Ovary (tissue), 9 donors: Measurements from ENCODE around the gene SSC5D. TPM values are rescaled to one million over a fixed set of nuclear protein-coding genes. Genes with fewer than 3 reads are reported as not detected.

Source experiments
- DNase-seq, 5 donors: peaks; one replicate each; pipeline ENCODE4 v3.0.0-alpha.2; 2019 to 2020
- H3K27ac ChIP-seq, 2 donors: fragments of 200-600 bp; one replicate each; pipeline versions ENCODE4 v1.5.1 to v1.8.0; 2019 to 2022
- H3K27me3 ChIP-seq: fragments of 200-600 bp; one replicate; pipeline ENCODE4 v1.8.0; 2022
- H3K36me3 ChIP-seq: fragments of 200-600 bp; sonication (generic); one replicate; pipeline ENCODE4 v1.5.1; 2019
- H3K4me1 ChIP-seq: one replicate; pipeline ENCODE4 v1.8.1; 2013; ENCODE audit warnings: mild to moderate bottlenecking, moderate library complexity; ENCODE audit not compliant: insufficient read depth
- H3K4me3 ChIP-seq: fragments of 200-600 bp; sonication (generic); one replicate; pipeline ENCODE4 v1.5.1; 2017
- H3K9me3 ChIP-seq, 2 donors: fragments of 200-600 bp in 1 of 2; sonication (generic) in 1 of 2; one replicate each; pipeline versions ENCODE4 v1.5.1 to v1.8.1; 2013 to 2019; ENCODE audit warnings: mild to moderate bottlenecking in 1 of 2, moderate library complexity in 1 of 2
- EP300 ChIP-seq: sonication (generic); formaldehyde crosslinking; IDR thresholded peaks from one replicate; pipeline ENCODE4 v1.6.1; 2017; ENCODE audit warnings: antibody characterized with exemption
- POLR2A ChIP-seq: fragments of 450-650 bp; IDR thresholded peaks from one replicate; pipeline ENCODE4 v1.6.1; 2017; ENCODE audit warnings: antibody characterized with exemption, mild to moderate bottlenecking, moderate library complexity
- WGBS, 3 donors: extraction: QIAGEN DNeasy Blood & Tissue Kit in 1 of 3; methylation state at CpG; one replicate each; pipeline versions ENCODE4 v1.1.5 to v1.1.7; 2013 to 2017; 5-methylcytosine and 5-hydroxymethylcytosine counted together
- intact Hi-C, 4 donors: fragments of 100-400 bp; cut with DNase I; formaldehyde crosslinking; loops; one replicate each; pipeline versions ENCODE4 v1.11.0 to v1.15.1; 2022 to 2023
- polyA plus RNA-seq, 2 donors: library from polyadenylated mRNA; stranded (reverse); fragments of 200-250 nt in 1 of 2; fragments of 350-450 nt in 1 of 2; fragmentation: Illumina TruSeq in 1 of 2; extraction: RNeasy Lipid Tissue Mini Kit (QIAGEN cat#74804) in 1 of 2; gene quantifications; one replicate each; pipeline ENCODE4 v1.2.3, GENCODE V29; 2013 to 2014
- total RNA-seq, 7 donors: library from RNA; depleted of rRNA in 2 of 7; stranded (reverse); fragments of >200 nt in 2 of 7; fragmentation: NEBNext Ultra II Directional in 3 of 7; extraction: Animal tissue kit (Norgen Biotek cat#: 25700) in 3 of 7; gene quantifications; one replicate each; pipeline versions ENCODE4 v1.1.0 to v1.2.4, GENCODE V29; 2016 to 2023
- TF ChIP-seq, protein P1 (sequence below), 3 donors: fragments of 450-650 bp in 2 of 3; fragments of 200-600 bp in 1 of 3; IDR thresholded peaks; one replicate each; pipeline versions ENCODE4 v1.5.1 to v1.8.0; 2016 to 2022; ENCODE audit warnings: antibody characterized with exemption in 3 of 3, mild to moderate bottlenecking in 1 of 3
- donor health status: DM: no; HTN: no; CAD: no; lungs with moderate emphysema.
- donor health status: DM: no; HTN: no; CAD: no.
- donor health status: Bipolar disorder and iron deficiency.
- donor health status: DM: yes; HTN: yes; CAD: no.
- donor health status: DM: no; HTN: no; CAD: no.
- donor health status: DM: yes; HTN: yes; CAD: no.

SSC5D gene
- total and polyA plus RNA-seq, 9 donors: 5.7 to 29.7 (median 12.4) TPM

DNA sequence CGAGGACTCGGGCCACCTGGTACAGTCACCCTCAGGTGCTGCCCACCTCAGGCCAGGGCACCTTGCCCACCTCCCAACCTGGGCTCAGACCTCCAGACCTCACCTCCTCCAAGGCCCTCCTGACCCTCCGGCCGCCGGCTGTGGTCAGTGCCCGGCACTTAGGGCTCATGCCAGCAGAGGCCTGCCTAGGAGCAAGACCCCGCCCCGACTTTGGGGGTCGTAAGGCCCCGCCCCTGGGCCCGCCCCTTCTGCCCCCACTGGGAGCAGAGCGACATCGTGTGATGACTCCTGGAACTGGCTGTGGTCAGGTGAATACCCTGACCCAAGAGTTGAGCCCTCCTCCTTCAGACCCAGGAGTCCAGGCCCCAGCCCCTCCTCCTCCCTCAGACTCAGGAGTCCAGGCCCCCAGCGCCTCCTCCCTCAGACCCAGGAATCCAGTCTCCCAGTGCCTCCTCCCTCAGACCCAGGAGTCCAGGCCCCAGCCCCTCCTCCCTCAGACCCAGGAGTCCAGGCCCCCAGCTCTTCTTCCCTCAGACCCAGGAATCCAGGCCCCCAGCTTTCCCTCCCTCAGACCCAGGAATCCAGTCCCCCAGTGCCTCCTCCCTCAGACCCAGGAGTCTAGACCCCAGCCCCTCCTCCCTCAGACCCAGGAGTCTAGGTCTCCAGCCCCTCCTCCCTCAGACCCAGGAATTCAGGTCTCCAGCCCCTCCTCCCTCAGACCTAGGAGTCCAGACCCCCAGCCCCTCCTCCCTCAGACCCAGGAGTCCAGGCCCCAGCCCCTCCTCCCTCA lies 48.9 kb downstream of the SSC5D start, which contains the start of gene SBK2:
Gene SBK2 (minus strand): TSS at position 183 of the 790 bp plus-strand sequence. CDS start 839 bp downstream, outside the sequence.
- Histone ChIP-seq H3K36me3 (no peaks in the 10 kb centered on the region), H3K27ac (no peak within 1 kb of the TSS), H3K9me3 (no peaks in the 10 kb centered on the region), H3K4me3 (no peak within 1 kb of the TSS), H3K27me3 (no peaks in the 10 kb centered on the region), H3K4me1 (no peaks in the 10 kb centered on the region)
- no peak for DNase-seq
- no peak for TF ChIP-seq POLR2A
- TF ChIP-seq EP300: no peak
- TF ChIP-seq, protein P1, sequence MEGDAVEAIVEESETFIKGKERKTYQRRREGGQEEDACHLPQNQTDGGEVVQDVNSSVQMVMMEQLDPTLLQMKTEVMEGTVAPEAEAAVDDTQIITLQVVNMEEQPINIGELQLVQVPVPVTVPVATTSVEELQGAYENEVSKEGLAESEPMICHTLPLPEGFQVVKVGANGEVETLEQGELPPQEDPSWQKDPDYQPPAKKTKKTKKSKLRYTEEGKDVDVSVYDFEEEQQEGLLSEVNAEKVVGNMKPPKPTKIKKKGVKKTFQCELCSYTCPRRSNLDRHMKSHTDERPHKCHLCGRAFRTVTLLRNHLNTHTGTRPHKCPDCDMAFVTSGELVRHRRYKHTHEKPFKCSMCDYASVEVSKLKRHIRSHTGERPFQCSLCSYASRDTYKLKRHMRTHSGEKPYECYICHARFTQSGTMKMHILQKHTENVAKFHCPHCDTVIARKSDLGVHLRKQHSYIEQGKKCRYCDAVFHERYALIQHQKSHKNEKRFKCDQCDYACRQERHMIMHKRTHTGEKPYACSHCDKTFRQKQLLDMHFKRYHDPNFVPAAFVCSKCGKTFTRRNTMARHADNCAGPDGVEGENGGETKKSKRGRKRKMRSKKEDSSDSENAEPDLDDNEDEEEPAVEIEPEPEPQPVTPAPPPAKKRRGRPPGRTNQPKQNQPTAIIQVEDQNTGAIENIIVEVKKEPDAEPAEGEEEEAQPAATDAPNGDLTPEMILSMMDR (IDR thresholded peaks at IDR 0.05): no peak
- intact Hi-C loops: no loop called here
- WGBS, 3 donors: 21 to 33% (median 32%) methylated on average over 14 of the region's 14 CpGs

DNA sequence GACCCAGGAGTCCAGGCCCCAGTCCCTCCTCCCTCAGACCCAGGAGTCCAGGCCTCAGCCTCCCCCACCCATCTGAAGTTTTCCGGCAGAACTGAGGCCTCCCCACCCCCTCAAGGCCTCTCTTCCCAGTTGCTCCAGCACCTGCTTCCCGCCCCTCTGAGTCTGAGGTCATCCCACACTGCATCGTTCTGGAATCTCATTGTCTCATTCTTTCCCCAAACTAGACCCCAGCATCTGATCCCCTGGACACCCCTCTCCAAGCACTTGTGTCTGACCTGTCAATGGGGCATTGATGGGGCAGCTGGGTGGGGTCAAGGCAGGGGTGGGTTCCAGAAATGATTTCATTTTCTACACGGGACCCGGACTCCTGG lies 49.5 kb downstream of the SSC5D start:
- Histone ChIP-seq H3K4me3 (no peak overlapping the region), H3K9me3 (no peaks in the 10 kb centered on the region), H3K36me3 (no peaks in the 10 kb centered on the region), H3K27ac (no peak overlapping the region), H3K27me3 (no peaks in the 10 kb centered on the region), H3K4me1 (no peaks in the 10 kb centered on the region)
- DNase-seq: no peak
- TF ChIP-seq, protein P1 (IDR thresholded peaks at IDR 0.05): no peak
- no peak for TF ChIP-seq EP300
- no peak for TF ChIP-seq POLR2A
- intact Hi-C loops: no loop called here
- 39 to 45% (median 44%) methylated on average over 5 of the region's 5 CpGs for WGBS, 3 donors

DNA sequence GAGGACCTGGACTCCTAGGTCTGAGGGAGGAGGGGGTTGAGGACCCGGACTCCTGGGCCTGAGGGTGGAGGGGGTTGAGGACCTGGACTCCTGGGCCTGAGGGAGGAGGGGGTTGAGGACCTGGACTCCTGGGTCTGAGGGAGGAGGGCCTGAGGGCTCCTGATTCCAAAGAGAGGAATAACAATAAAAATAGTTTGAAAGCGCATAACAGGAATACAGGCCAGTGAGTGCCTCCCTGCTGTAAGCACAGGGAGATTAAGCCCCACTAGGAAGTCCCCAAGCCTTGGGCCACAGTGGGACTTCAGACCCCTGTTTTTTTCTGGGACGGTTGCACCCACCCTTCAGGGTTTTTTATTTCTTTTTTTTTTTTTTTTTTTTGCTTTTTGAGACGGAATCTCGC lies 49.9 kb downstream of the SSC5D start:
- no peaks in the 10 kb centered on the region for H3K36me3 ChIP-seq
- no peak for DNase-seq
- no peak overlapping the region for H3K4me3 ChIP-seq
- TF ChIP-seq, protein P1 (IDR thresholded peaks at IDR 0.05): no peak
- TF ChIP-seq EP300: no peak
- no peak for TF ChIP-seq POLR2A
- no peaks in the 10 kb centered on the region for H3K27me3 ChIP-seq
- intact Hi-C loops: no loop called here
- no peaks in the 10 kb centered on the region for H3K9me3 ChIP-seq
- H3K4me1 ChIP-seq: no peaks in the 10 kb centered on the region
- WGBS, 3 donors: 80 to 89% (median 87%) methylated on average over 5 of the region's 5 CpGs
- H3K27ac ChIP-seq: no peak overlapping the region

DNA sequence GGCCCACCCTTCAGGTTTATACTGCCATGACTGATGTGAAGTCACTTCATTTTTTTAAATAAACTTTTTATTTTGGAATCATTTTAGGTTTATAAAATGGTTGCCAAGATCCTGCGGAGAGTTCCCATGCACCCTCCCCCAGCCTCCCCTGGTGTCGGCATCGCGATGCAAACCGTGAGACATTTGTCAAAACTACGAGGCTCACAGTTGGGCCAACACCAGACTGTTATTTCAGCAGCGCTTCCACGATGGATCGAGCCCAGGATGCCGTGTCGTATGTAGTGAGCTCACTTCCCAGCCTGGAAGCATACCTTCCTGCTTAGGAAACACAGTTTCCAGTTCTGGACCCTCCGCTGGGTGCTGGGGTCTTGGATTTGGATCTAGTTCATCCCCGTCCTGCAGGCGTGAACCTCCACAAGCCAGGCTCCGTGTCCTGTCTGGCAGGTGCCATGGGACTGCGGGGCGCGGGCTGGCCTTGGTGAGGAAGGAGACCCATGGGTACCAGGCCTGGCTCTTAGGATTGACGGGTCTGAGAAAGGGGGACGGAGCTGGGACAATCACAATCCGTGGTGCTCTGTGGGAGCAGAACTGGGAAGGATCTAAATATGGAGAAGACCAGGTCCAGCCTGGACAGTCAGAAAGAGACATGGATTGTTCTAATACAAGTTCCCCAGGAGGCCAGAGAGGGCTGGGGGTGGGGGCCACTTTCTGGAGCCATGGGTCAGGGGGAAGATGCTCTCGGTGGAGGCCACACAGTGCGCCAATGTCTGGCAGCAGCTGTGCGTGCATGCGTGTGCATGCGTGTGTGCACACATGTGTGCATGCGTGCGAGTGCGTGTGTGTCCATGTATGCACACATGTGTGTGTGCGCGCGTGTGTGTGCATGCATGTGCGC lies 51.1 kb downstream of the SSC5D start:
- Histone ChIP-seq H3K27me3 (no peaks in the 10 kb centered on the region), H3K27ac (no peak overlapping the region), H3K4me1 (no peaks in the 10 kb centered on the region), H3K9me3 (no peaks in the 10 kb centered on the region), H3K4me3 (no peak overlapping the region), H3K36me3 (no peaks in the 10 kb centered on the region)
- WGBS, 3 donors: 70 to 82% (median 74%) methylated on average over 33 of the region's 33 CpGs
- intact Hi-C loops: no loop called here
- no peak for DNase-seq
- TF ChIP-seq EP300 (no peak), POLR2A (no peak)
- TF ChIP-seq, protein P1 (IDR thresholded peaks at IDR 0.05): no peak
